ENCODE data around the gene PLCL1.

GRCh38 chr2:198072655-198073054, 268.3 kb downstream of the PLCL1 start:
- TF ChIP-seq ARNT (IDR thresholded peaks at IDR 0.05) (no peak), ELF4 (IDR thresholded peaks at IDR 0.05) (no peak), FOXA1 (IDR thresholded peaks at IDR 0.05) (no peak)
